ENCODE data around the gene TPH2. TPM values are rescaled to one million over a fixed set of nuclear protein-coding genes. Genes with fewer than 3 reads are reported as not detected.

Gene TPH2
- total and polyA plus RNA-seq, 2 experiments from 2014 or later = not detected

DNA sequence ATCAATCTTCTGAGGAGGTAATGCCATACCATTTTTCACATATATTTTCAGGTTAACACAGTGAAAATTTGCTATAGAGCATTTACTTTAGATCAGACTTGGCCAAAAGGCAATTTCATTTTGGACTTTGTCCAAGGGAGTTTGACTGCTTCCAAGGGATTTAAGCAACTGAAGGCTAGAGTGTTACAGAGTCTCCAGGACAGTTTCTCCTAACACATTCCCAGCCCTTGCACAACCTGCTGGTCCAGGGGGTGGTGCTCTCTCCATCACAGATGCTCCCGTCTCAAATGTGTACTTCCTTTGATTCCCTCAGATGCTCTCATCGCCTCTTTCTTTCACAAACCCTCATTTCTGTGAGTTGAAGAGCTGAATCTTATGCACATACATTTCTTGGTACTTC is 143.1 kb downstream of the TPH2 start:
- in situ Hi-C loops (cut with MboI) = no loop called here
- Histone ChIP-seq H4K20me1 (ENCODE audit: insufficient read depth) (no peaks in the 10 kb centered on the region), H3K4me3 (no peak overlapping the region), H3F3A (ENCODE audit: insufficient read depth) (no peaks in the 10 kb centered on the region), H3K4me2 (ENCODE audit: unreplicated experiment) (no peak overlapping the region), H3K79me2 (ENCODE audit: insufficient read depth) (no peaks in the 10 kb centered on the region), H2AFZ (no peak overlapping the region), H3K27ac (no peak overlapping the region), H3K27me3 (replicated peaks; ENCODE audit: insufficient read depth) (no peaks in the 10 kb centered on the region), H3K9ac (no peak overlapping the region), H3K9me2 (ENCODE audit: insufficient read depth) (no peaks in the 10 kb centered on the region), H3K36me3 (ENCODE audit: low read depth) (no peaks in the 10 kb centered on the region), H3K4me1 (ENCODE audit: insufficient read depth) (no peaks in the 10 kb centered on the region), H3K9me3 (ENCODE audit: low read depth) (no peaks in the 10 kb centered on the region)
- whole genome bisulfite sequencing, 2 experiments (ENCODE audit: low coverage in 1 of 2, low lambda C conversion rate in 2 of 2, missing lambda C conversion rate in 2 of 2) = 21 to 48% methylated on average over 2 of the region's 2 CpGs
- no peak for DNase-seq
- no peak for TF ChIP-seq EZH2phosphoT487 (IDR thresholded peaks at IDR 0.05; ENCODE audit: insufficient read depth, low read depth)
- TF ChIP-seq EZH2 (IDR thresholded peaks at IDR 0.05; ENCODE audit: insufficient read depth, poor library complexity, severe bottlenecking) = no peak

Other genes with a start within 250 kb of the TPH2 start
- 26.6 and 48.1 TPM in 2 replicates for gene RAB21, start 184.0 kb upstream of the TPH2 start, total RNA-seq (2014; rRNA removed; shearing (Covaris generic))
- gene RAB21, start 184.0 kb upstream of the TPH2 start, polyA plus RNA-seq (2016; fragmentation: Nextera tagmentation; extraction: Ambion mirVana) = 38.8 and 42.8 TPM in 2 replicates
- gene TBC1D15, start 99.1 kb upstream of the TPH2 start, total RNA-seq (2014; rRNA removed; shearing (Covaris generic)) = 13.4 and 14.7 TPM in 2 replicates
- gene TBC1D15, start 99.1 kb upstream of the TPH2 start, polyA plus RNA-seq (2016; fragmentation: Nextera tagmentation; extraction: Ambion mirVana) = 28.8 and 30.2 TPM in 2 replicates